NT2/D1 (cell line): ENCODE results near the gene RND3.

Source experiments
- DNase-seq: peaks from one replicate; pipeline ENCODE4 v3.0.0-alpha.2; 2011; ENCODE audit warnings: low read depth, low spot score
- H3K27me3 ChIP-seq: 2 replicates; pipeline ENCODE4 v1.6.0; 2011; ENCODE audit warnings: mild to moderate bottlenecking; ENCODE audit not compliant: insufficient read length, insufficient read depth
- H3K36me3 ChIP-seq: 2 replicates; pipeline ENCODE4 v1.6.1; 2011; ENCODE audit warnings: mild to moderate bottlenecking, low read length, mixed read lengths; ENCODE audit not compliant: insufficient read depth, insufficient read length
- H3K4me1 ChIP-seq: 2 replicates; pipeline ENCODE4 v1.5.1; 2011; ENCODE audit not compliant: insufficient read depth, insufficient read length
- H3K4me3 ChIP-seq: 2 replicates; pipeline ENCODE4 v1.5.1; 2011; ENCODE audit warnings: low read depth; ENCODE audit not compliant: insufficient read length
- H3K9ac ChIP-seq: 2 replicates; pipeline ENCODE4 v1.6.0; 2011; ENCODE audit warnings: low read depth; ENCODE audit not compliant: insufficient read length
- H3K9me3 ChIP-seq: 2 replicates; pipeline ENCODE4 v1.5.1; 2011; ENCODE audit warnings: mild to moderate bottlenecking, low read length; ENCODE audit not compliant: insufficient read depth
- SUZ12 ChIP-seq: IDR thresholded peaks from 2 replicates; pipeline ENCODE4 v1.6.1; 2011; ENCODE audit not compliant: insufficient read length, insufficient read depth; ENCODE audit errors: extremely low read depth
- YY1 ChIP-seq: IDR thresholded peaks from 2 replicates; pipeline ENCODE4 v1.6.1; 2011; ENCODE audit not compliant: insufficient read length, insufficient read depth
- ZNF274 ChIP-seq: IDR thresholded peaks from 2 replicates; pipeline ENCODE4 v1.6.1; 2011; ENCODE audit warnings: mild to moderate bottlenecking, low read depth, low read length

Gene RND3

DNA sequence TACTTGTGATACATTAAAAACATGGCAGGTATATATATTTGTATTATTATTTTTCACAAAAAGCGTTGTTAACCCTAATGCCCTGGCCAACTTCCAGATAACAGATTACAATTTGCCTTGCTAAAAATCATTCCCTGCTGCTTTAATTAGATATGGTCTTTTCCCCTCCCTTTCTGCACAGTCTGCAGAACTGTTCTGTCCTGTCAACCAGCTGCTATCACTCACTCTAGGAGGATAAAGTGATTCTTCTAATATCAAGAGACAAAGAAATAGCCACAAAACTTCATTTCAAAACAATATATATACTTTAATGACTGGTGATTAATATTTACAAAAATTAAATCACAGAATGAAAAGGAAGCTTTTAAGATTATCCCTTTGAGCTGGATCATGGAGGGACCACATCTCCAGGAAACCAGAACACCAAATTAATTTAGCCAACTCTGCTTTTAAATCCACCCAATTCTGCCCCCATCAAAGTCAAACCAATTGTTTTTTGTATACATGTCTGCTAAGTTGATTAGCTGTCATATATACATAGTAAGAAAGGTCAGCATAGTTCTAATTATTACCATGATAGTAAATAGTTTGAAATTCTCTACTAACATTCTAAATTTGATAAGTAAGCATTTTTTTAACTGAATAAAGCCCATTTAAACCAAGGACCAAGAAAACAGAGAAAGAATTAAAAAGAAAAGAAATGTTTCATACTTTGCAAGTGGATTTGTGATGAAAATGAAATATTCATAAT, 55.7 kb downstream of the RND3 start:
- Histone ChIP-seq H3K27me3 (no peaks in the 10 kb centered on the region), H3K4me1 (no peaks in the 10 kb centered on the region), H3K9me3 (peaks cover 10% of the 10 kb centered on the region; the same call in 1 of the 2 replicates), H3K9ac (no peak overlapping the region), H3K36me3 (no peaks in the 10 kb centered on the region), H3K4me3 (no peak overlapping the region)
- DNase-seq = no peak
- TF ChIP-seq YY1 (no peak), ZNF274 (no peak), SUZ12 (no peak)

DNA sequence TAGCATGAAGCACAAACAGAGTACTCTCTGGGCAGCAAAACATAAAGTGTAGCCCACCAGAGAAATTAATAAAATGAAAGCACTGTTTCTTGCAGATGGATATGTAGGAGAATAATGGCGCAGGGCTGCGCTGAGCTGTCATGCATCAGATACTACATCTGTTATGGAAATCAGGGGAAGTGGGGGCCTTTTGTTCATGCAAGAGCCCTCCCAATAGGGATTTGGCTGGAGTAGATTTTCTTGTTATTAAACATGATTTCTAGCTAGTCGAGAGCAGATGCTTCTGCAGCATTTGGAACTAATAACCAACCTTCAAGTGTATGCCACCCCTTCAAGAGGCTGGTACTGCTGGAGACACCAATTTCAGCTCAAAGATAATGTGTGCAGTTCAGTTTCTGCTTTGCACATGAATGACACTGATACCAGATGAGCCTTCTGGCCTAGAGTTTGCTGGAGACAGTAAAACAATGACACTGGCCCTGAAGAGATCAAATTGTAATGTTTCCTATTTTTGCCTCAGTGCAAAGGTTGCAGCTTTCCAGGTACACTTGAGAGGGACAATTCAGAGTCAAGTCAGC, 58.0 kb downstream of the RND3 start:
- H3K27me3 ChIP-seq = no peaks in the 10 kb centered on the region
- DNase-seq = no peak
- H3K9me3 ChIP-seq = no peaks in the 10 kb centered on the region
- H3K36me3 ChIP-seq = no peaks in the 10 kb centered on the region
- no peak overlapping the region for H3K9ac ChIP-seq
- no peak for TF ChIP-seq SUZ12
- TF ChIP-seq ZNF274 = no peak
- no peak for TF ChIP-seq YY1
- H3K4me3 ChIP-seq = no peak overlapping the region
- H3K4me1 ChIP-seq = no peaks in the 10 kb centered on the region

DNA sequence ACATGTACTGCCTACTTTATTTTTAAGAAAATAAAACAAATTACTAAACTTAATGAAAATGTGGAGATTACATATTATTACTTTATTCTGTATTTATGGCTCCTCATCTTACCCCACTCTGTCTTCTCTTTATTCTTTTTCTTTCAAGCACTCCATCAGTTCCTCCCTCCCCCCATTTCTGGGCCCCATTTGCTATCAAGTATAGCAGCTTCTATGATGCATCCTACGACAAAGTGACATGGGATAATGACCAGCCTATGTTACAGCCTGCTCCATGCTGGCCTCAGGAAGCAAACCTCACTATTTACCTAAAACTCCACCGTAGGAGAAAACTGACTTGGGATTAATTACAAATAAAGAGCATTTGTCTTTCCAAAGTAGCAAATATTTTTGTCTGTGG, 58.8 kb downstream of the RND3 start:
- TF ChIP-seq YY1 (no peak), SUZ12 (no peak), ZNF274 (no peak)
- Histone ChIP-seq H3K9ac (no peak overlapping the region), H3K4me3 (no peak overlapping the region), H3K36me3 (no peaks in the 10 kb centered on the region), H3K9me3 (no peaks in the 10 kb centered on the region), H3K4me1 (no peaks in the 10 kb centered on the region), H3K27me3 (no peaks in the 10 kb centered on the region)
- no peak for DNase-seq

DNA sequence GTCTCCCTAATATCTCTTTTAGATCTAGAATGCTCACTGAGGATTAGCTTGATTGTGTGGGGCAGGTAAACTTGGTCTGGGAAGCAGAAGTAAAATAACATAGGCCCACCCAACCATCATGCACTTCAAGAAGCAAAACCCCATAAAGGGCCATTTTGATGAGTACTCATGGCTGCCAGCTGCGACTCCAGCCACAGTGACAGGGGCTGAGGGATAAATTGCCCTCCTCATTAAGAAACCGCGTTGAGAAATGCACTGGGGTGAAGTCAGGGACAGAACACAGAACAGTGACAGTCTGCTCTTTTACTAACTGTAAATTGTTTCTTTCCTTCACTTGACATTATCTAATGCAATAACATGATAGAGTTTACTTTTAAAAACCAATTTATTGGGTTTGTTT, 60.2 kb downstream of the RND3 start:
- H3K27me3 ChIP-seq = no peaks in the 10 kb centered on the region
- no peak for DNase-seq
- H3K4me3 ChIP-seq = no peak overlapping the region
- no peak overlapping the region for H3K9ac ChIP-seq
- no peaks in the 10 kb centered on the region for H3K4me1 ChIP-seq
- no peaks in the 10 kb centered on the region for H3K9me3 ChIP-seq
- TF ChIP-seq SUZ12 (no peak), YY1 (no peak), ZNF274 (no peak)
- no peaks in the 10 kb centered on the region for H3K36me3 ChIP-seq

DNA sequence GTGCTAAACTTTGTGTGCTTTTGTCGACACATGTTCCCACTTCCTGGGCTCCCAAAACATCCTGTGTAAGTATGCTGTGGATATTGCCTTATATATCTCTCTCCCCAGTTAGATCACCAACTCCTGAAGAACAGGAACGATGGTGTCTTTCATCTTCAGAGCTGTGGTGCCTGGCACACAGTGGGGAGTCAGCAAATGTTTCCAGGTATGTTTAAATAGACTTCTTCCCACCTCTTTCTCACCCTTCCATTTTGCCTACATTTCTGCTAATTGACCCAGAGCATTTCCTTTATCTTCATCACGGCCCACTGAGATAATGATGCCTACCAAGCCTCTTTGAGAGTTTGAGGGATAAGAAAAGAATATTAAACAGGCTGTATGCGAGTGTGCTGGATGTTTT, 60.7 kb downstream of the RND3 start:
- no peak for DNase-seq
- no peak for TF ChIP-seq YY1
- TF ChIP-seq SUZ12 = no peak
- TF ChIP-seq ZNF274 = no peak
- no peaks in the 10 kb centered on the region for H3K4me1 ChIP-seq
- H3K9ac ChIP-seq = no peak overlapping the region
- H3K4me3 ChIP-seq = no peak overlapping the region
- no peaks in the 10 kb centered on the region for H3K27me3 ChIP-seq
- no peaks in the 10 kb centered on the region for H3K36me3 ChIP-seq
- H3K9me3 ChIP-seq = no peaks in the 10 kb centered on the region

DNA sequence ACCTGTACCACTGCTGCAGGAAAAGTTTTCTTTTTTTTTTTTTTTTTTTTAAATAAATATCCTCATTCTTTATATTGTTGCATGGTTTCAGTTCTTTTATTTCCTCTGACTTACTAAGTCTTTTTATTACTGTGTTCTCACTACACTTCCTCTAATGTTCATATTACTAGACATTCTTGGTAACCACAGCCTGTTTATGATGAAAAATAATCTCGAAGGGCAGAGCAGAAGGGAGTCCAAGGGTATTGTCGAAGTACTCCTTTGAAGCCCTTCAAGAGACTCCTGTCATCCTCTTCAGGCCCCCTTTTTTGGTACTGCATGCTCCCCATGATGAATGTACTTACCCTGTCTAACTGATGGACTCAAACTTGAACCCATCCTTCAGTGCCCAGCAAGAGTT, 61.2 kb downstream of the RND3 start:
- Histone ChIP-seq H3K36me3 (no peaks in the 10 kb centered on the region), H3K4me1 (no peaks in the 10 kb centered on the region), H3K4me3 (no peak overlapping the region), H3K27me3 (no peaks in the 10 kb centered on the region), H3K9ac (no peak overlapping the region), H3K9me3 (no peaks in the 10 kb centered on the region)
- no peak for DNase-seq
- TF ChIP-seq SUZ12 (no peak), YY1 (no peak), ZNF274 (no peak)

DNA sequence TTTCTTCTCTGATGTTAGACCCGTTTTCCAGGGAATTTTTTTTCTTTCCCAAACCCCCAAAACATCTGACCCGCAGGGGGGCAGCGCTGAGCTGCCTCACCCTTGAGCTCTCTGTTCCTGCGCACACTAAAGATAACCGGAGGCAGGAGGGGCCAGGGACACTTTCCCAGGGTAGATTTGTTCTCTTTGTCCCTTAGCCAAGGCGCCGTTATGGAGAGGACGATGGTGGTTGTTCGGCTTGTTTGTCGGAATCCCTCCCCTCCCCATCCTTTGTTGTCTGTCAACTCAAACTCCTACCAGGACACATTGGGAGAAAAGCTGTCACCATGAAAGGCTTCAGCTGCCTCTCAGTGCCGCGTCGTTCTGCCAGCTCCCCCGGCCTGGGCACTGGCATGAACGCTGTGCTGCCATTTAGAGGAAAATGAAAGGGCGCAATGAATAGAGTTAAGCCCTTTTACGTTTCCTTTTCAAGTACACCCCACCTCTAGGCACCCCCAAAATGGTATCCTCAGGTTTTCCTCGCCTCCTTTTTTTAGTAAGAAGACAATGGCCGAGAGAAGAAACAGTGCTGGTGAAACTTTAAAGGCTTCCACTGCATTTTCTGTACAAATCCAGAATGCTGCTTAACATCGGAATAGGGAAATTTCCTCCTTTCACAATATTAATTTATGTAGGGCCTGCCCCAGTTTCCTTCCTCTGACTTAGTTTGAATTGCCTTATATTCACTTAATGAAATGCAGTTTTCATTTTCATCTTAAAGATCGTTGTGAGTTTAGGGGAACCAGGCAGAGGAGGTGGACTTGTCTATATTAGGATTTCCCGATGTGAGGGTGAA, 62.1 kb downstream of the RND3 start:
- Histone ChIP-seq H3K4me1 (no peaks in the 10 kb centered on the region), H3K36me3 (no peaks in the 10 kb centered on the region), H3K9me3 (no peaks in the 10 kb centered on the region), H3K4me3 (no peak overlapping the region), H3K27me3 (no peaks in the 10 kb centered on the region), H3K9ac (no peak overlapping the region)
- TF ChIP-seq ZNF274 (no peak), SUZ12 (no peak), YY1 (no peak)
- no peak for DNase-seq
